ENCODE data around the gene GSPT1. TPM values are rescaled to one million over a fixed set of nuclear protein-coding genes. Genes with fewer than 3 reads are reported as not detected.

Gene GSPT1
- polyA plus RNA-seq, 2 of the 4 experiments (the other 2 are of a cell fraction): 163 to 215 TPM

DNA sequence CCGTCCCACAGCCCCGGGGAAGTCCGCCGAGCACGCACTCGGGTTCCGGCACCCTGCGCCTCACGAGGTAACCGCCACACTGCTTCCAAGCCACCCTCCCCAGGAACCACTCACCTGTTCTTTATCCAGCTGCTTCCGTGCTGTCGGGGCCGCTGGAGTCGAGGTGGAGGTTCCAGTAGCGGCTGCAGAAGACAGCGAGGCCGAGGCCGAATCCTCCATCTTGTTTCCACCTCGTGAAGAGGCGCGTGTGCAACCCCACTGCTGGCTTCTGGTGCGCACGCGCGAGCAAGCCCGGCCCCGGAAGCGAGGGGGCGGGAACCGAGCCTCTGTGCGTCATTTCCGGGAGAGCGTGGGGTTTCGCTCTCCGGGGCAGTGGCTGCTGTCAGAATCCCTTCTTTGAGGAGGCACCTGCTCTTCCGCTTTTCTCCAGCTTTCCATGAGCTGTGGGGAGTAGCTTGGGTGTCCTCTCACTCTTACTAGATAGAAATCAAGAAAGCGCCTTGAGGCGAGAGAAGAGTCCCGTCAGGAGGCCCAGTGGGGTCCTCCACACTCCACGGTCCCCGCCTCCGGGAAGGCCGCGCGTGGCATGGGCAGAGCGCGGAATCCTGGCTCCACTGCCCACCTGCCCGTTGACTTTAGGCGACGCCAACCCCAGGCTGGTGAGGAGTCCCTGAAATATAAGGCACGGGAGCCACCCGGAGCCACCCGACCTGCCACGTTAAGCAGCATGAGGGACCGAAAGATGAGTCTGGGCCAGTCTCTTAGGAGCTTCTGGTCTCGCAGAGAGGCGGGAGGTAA lies 64.3 kb downstream of the GSPT1 start, which contains the start of gene RSL1D1:
TSS of gene RSL1D1 (minus strand) at position 249 of the 798 bp plus-strand sequence. CDS start at position 219, 30 bp downstream.
- WGBS (ENCODE audit: missing lambda C conversion rate): 2% methylated on average over 35 of the region's 57 CpGs
- peaks cover 26% of the 10 kb centered on the region for H3K4me1 ChIP-seq
- peak within 1 kb of the TSS; percentile 77 for H3K4me3 ChIP-seq
- ChIA-PET CTCF (interaction anchor here (1.2 to 1.3 kb wide), 3 partner anchors 11 to 141 kb away, joined by 3 read pairs; partner anchors contain the start of gene GSPT1), POLR2A (interaction anchor here (0.6 to 1.6 kb wide), 4 partner anchors 11 to 64 kb away, joined by 3 to 4 read pairs (median 3); partner anchors contain the start of genes GSPT1 and ZC3H7A)
- FAIRE-seq: no peak
- peak within 1 kb of the TSS; percentile 89 for H3K4me2 ChIP-seq
- H3K27ac ChIP-seq: peak within 1 kb of the TSS; percentile 92 to 94
- H3K9me3 ChIP-seq: no peaks in the 10 kb centered on the region
- peak; percentile 95 to 97 for DNase-seq (ENCODE audit: low read depth in 1 of 2, low spot score in 1 of 2)
- ATAC-seq: peak; percentile 95 to 97
- TF ChIP-seq RNF2 (IDR thresholded peaks at IDR 0.05; ENCODE audit: borderline replicate concordance, low read depth): no peak
- TF ChIP-seq PHF8 (IDR thresholded peaks at IDR 0.05; ENCODE audit: borderline replicate concordance, low read depth): peak; percentile 68; the same call in 1 of the 2 replicates
- no peak for TF ChIP-seq GATA3 (IDR thresholded peaks at IDR 0.05; ENCODE audit: borderline replicate concordance)
- TF ChIP-seq CHD4 (IDR thresholded peaks at IDR 0.05; ENCODE audit: borderline replicate concordance): no peak
- TF ChIP-seq, protein P1, sequence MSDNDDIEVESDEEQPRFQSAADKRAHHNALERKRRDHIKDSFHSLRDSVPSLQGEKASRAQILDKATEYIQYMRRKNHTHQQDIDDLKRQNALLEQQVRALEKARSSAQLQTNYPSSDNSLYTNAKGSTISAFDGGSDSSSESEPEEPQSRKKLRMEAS (IDR thresholded peaks at IDR 0.05): peak; percentile 98
- TF ChIP-seq ZNF302 (CRISPR knock-in tag; IDR thresholded peaks at IDR 0.05): no peak
- peak; percentile 93 for TF ChIP-seq POLR2A (IDR thresholded peaks at IDR 0.05; ENCODE audit: low read length)
- TF ChIP-seq JUN (IDR thresholded peaks at IDR 0.05): peak; percentile 41 to 95; a peak in 4 of 5 replicates
- TF ChIP-seq EHMT2 (IDR thresholded peaks at IDR 0.05; ENCODE audit: low read depth): no peak
- TF ChIP-seq ESRRA (IDR thresholded peaks at IDR 0.05; ENCODE audit: borderline replicate concordance, low read length): no peak
- TF ChIP-seq POLR2AphosphoS2 (conservative IDR thresholded peaks at IDR 0.05; ENCODE audit: low read length): no peak
- no peak for TF ChIP-seq ZSCAN20 (CRISPR knock-in tag; IDR thresholded peaks at IDR 0.05)
- TF ChIP-seq MAFK (IDR thresholded peaks at IDR 0.05; ENCODE audit: partially characterized antibody): no peak
- no peak for TF ChIP-seq NPAS2 (CRISPR knock-in tag; IDR thresholded peaks at IDR 0.05; ENCODE audit: borderline replicate concordance)
- peak; percentile 76 for TF ChIP-seq KDM5A (IDR thresholded peaks at IDR 0.05)
- TF ChIP-seq MYC (IDR thresholded peaks at IDR 0.05; ENCODE audit: borderline replicate concordance, low read length): peak; percentile 97
- TF ChIP-seq, protein P2, sequence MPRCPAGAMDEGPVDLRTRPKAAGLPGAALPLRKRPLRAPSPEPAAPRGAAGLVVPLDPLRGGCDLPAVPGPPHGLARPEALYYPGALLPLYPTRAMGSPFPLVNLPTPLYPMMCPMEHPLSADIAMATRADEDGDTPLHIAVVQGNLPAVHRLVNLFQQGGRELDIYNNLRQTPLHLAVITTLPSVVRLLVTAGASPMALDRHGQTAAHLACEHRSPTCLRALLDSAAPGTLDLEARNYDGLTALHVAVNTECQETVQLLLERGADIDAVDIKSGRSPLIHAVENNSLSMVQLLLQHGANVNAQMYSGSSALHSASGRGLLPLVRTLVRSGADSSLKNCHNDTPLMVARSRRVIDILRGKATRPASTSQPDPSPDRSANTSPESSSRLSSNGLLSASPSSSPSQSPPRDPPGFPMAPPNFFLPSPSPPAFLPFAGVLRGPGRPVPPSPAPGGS (IDR thresholded peaks at IDR 0.05): peak; percentile 92
- TF ChIP-seq JUNB (IDR thresholded peaks at IDR 0.05): no peak

DNA sequence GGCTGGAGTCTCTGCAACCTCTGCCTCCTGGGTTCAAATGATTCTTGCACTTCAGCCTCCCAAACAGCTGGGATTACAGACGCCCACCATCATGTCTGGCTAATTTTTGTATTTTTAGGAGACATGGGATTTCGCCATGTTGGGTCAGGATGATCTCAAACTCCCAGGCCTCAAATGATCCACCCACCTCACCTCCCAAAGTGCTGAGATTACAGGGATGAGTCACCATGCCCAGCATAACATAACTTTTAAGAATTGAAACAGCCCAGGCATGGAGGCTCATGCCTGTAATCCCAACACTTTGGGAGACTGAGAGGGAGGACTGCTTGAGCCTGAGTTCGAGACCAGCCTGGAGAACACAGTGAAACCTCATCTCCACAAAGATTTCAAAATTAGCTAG lies 66.9 kb downstream of the GSPT1 start:
- WGBS (ENCODE audit: missing lambda C conversion rate): 98% methylated on average over 3 of the region's 3 CpGs
- Histone ChIP-seq H3K9me3 (no peaks in the 10 kb centered on the region), H3K4me2 (peak overlapping the region; percentile 80; the same call in 2 of the 3 replicates), H3K27ac (no peak overlapping the region), H3K4me3 (no peak overlapping the region), H3K4me1 (peaks cover 26% of the 10 kb centered on the region)
- CTCF ChIA-PET: interaction anchor here (1.2 kb wide), 1 partner anchor 13 kb away, joined by 3 read pairs; no protein-coding TSS in a partner anchor
- ATAC-seq (no peak), FAIRE-seq (no peak), DNase-seq (ENCODE audit: low read depth in 1 of 2, low spot score in 1 of 2) (no peak)
- TF ChIP-seq KDM1A (IDR thresholded peaks at IDR 0.05; ENCODE audit: low read depth): no peak
- TF ChIP-seq, protein P3, sequence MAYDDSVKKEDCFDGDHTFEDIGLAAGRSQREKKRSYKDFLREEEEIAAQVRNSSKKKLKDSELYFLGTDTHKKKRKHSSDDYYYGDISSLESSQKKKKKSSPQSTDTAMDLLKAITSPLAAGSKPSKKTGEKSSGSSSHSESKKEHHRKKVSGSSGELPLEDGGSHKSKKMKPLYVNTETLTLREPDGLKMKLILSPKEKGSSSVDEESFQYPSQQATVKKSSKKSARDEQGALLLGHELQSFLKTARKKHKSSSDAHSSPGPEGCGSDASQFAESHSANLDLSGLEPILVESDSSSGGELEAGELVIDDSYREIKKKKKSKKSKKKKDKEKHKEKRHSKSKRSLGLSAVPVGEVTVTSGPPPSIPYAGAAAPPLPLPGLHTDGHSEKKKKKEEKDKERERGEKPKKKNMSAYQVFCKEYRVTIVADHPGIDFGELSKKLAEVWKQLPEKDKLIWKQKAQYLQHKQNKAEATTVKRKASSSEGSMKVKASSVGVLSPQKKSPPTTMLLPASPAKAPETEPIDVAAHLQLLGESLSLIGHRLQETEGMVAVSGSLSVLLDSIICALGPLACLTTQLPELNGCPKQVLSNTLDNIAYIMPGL (CRISPR knock-in tag; IDR thresholded peaks at IDR 0.05; ENCODE audit: borderline replicate concordance): no peak
- TF ChIP-seq ZC3H11A (IDR thresholded peaks at IDR 0.05): no peak
- TF ChIP-seq, protein P4, sequence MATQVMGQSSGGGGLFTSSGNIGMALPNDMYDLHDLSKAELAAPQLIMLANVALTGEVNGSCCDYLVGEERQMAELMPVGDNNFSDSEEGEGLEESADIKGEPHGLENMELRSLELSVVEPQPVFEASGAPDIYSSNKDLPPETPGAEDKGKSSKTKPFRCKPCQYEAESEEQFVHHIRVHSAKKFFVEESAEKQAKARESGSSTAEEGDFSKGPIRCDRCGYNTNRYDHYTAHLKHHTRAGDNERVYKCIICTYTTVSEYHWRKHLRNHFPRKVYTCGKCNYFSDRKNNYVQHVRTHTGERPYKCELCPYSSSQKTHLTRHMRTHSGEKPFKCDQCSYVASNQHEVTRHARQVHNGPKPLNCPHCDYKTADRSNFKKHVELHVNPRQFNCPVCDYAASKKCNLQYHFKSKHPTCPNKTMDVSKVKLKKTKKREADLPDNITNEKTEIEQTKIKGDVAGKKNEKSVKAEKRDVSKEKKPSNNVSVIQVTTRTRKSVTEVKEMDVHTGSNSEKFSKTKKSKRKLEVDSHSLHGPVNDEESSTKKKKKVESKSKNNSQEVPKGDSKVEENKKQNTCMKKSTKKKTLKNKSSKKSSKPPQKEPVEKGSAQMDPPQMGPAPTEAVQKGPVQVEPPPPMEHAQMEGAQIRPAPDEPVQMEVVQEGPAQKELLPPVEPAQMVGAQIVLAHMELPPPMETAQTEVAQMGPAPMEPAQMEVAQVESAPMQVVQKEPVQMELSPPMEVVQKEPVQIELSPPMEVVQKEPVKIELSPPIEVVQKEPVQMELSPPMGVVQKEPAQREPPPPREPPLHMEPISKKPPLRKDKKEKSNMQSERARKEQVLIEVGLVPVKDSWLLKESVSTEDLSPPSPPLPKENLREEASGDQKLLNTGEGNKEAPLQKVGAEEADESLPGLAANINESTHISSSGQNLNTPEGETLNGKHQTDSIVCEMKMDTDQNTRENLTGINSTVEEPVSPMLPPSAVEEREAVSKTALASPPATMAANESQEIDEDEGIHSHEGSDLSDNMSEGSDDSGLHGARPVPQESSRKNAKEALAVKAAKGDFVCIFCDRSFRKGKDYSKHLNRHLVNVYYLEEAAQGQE (IDR thresholded peaks at IDR 0.05): no peak
- no peak for TF ChIP-seq EHF (CRISPR knock-in tag; IDR thresholded peaks at IDR 0.05)
- TF ChIP-seq HOXA7 (CRISPR knock-in tag; IDR thresholded peaks at IDR 0.05): no peak
- POLR2A ChIA-PET: interaction anchor here (0.6 to 1.0 kb wide), 2 partner anchors 16 to 128 kb away, joined by 4 to 7 read pairs; no protein-coding TSS in a partner anchor
